ENCODE measurements around the gene ZNF598. TPM values are rescaled to one million over a fixed set of nuclear protein-coding genes. Genes with fewer than 3 reads are reported as not detected.

Gene ZNF598
- total and polyA plus RNA-seq, 2 of the 13 experiments (the other 11 are each of a cell fraction or from before 2014, with no cell fraction given): 13.5 to 14.2 TPM

- no peak for TF ChIP-seq ZBTB3 (CRISPR knock-in tag; IDR thresholded peaks at IDR 0.05; ENCODE audit: borderline replicate concordance, low read depth)
- TF ChIP-seq YEATS2 (CRISPR knock-in tag; IDR thresholded peaks at IDR 0.05; ENCODE audit: borderline replicate concordance): no peak
- TF ChIP-seq ZMYM3 (CRISPR knock-in tag; IDR thresholded peaks at IDR 0.05): no peak
- TF ChIP-seq GABPB1 (CRISPR knock-in tag; IDR thresholded peaks at IDR 0.05): peak; percentile 21; the same call in 1 of the 2 replicates
- no peak for TF ChIP-seq GATAD1 (CRISPR knock-in tag; IDR thresholded peaks at IDR 0.05)
- no peak for TF ChIP-seq REL (CRISPR knock-in tag; conservative IDR thresholded peaks at IDR 0.05)
- 0 out of 2 replicates have a peak, but pooled peaks have one; percentile 28 for TF ChIP-seq CCDC6 (CRISPR knock-in tag; IDR thresholded peaks at IDR 0.05)
- peak; percentile 77 for TF ChIP-seq STAG1 (CRISPR knock-in tag; IDR thresholded peaks at IDR 0.05)
- TF ChIP-seq ZNF574 (CRISPR knock-in tag; IDR thresholded peaks at IDR 0.05): no peak
- TF ChIP-seq ZBTB46 (CRISPR knock-in tag; IDR thresholded peaks at IDR 0.05; ENCODE audit: borderline replicate concordance): no peak
- TF ChIP-seq NRL (CRISPR knock-in tag; IDR thresholded peaks at IDR 0.05; ENCODE audit: borderline replicate concordance): 0 out of 2 replicates have a peak, but pooled peaks have one; percentile 18
- TF ChIP-seq NR3C1 (CRISPR knock-in tag; IDR thresholded peaks at IDR 0.05): no peak
- TF ChIP-seq GPN1 (CRISPR knock-in tag; IDR thresholded peaks at IDR 0.05; ENCODE audit: borderline replicate concordance): no peak
- no peak for TF ChIP-seq ZBTB4 (CRISPR knock-in tag; IDR thresholded peaks at IDR 0.05; ENCODE audit: borderline replicate concordance)
- no peak for TF ChIP-seq ZBTB10 (CRISPR knock-in tag; IDR thresholded peaks at IDR 0.05; ENCODE audit: borderline replicate concordance)
- peak; percentile 92 for TF ChIP-seq ZNF768 (CRISPR knock-in tag; IDR thresholded peaks at IDR 0.05)
- TF ChIP-seq THAP11 (CRISPR knock-in tag; IDR thresholded peaks at IDR 0.05): no peak
- TF ChIP-seq CTCF (CRISPR knock-in tag; IDR thresholded peaks at IDR 0.05): peak; percentile 71
Measured at GRCh38 chr16:2056077-2056476, 46.5 kb upstream of the ZNF598 start (continued).

All from HepG2 (cell line).